H1 (cell line): ENCODE data around the gene SLC44A5. TPM values are rescaled to one million over a fixed set of nuclear protein-coding genes. Genes with fewer than 3 reads are reported as not detected.

Experiments used
- CHD2 ChIP-seq: IDR thresholded peaks from 2 replicates; pipeline ENCODE4 v1.6.1; 2012; ENCODE audit warnings: low read length, improper control_type of control experiment
- CTBP2 ChIP-seq: IDR thresholded peaks from 2 replicates; pipeline ENCODE4 v1.7.0; 2011; ENCODE audit warnings: borderline replicate concordance, mild to moderate bottlenecking, moderate library complexity, mixed read lengths, low read length; ENCODE audit not compliant: insufficient read depth, insufficient read length
- FOSL1 ChIP-seq: IDR thresholded peaks from 2 replicates; pipeline ENCODE4 v1.6.1; 2011; ENCODE audit warnings: mild to moderate bottlenecking, low read depth, low read length, moderate library complexity; ENCODE audit not compliant: insufficient read depth
- HDAC2 ChIP-seq, 2 experiments: fragments of 300-600 bp in 1 of 2; sonication (generic) in 1 of 2; IDR thresholded peaks; 2 replicates each; pipeline ENCODE4 v1.6.1; 2011 to 2012; ENCODE audit warnings: low read depth in 2 of 2, low read length in 2 of 2, mild to moderate bottlenecking in 2 of 2, moderate library complexity in 2 of 2, borderline replicate concordance in 1 of 2, inconsistent platforms in 1 of 2
- KDM1A ChIP-seq: fragments of 200-600, 300-600 bp; sonication (generic); IDR thresholded peaks from 2 replicates; pipeline ENCODE4 v1.7.1; 2016; ENCODE audit warnings: mild to moderate bottlenecking, low read length, borderline replicate concordance
- SIX5 ChIP-seq: IDR thresholded peaks from 2 replicates; pipeline ENCODE4 v1.6.1; 2011; ENCODE audit warnings: mild to moderate bottlenecking, low read depth, low read length
- TAF7 ChIP-seq: optimal IDR thresholded peaks from 2 replicates; pipeline ENCODE3; 2011; ENCODE audit warnings: low read depth, mild to moderate bottlenecking, inconsistent platforms, low read length, moderate library complexity, borderline replicate concordance
- polyA plus RNA-seq, 7 experiments: library from polyadenylated mRNA; depleted of rRNA in 3 of 7; stranded (reverse) in 5 of 7; unstranded in 2 of 7; fragments of >200 nt in 5 of 7; fragments of 200-250 nt in 2 of 7; gene quantifications; 1 replicate in 5 of 7; 2 replicates in 1 of 7; 4 replicates in 1 of 7; pipeline versions ENCODE4 v1.2.1 to v1.2.3, GENCODE V29; 2011 to 2013; ENCODE audit warnings: missing spikeins in 2 of 7, mixed read lengths in 2 of 7
- total RNA-seq: library from RNA; stranded (reverse); fragmentation: NEBNext Ultra II Directional; extraction: Animal tissue kit (Norgen Biotek cat#: 25700); gene quantifications from 2 replicates; pipeline ENCODE4 v1.2.1, GENCODE V29; 2021

SLC44A5 gene
- total and polyA plus RNA-seq, 2 of the 8 experiments (the other 6 are each of a cell fraction or from before 2014, with no cell fraction given) = 1.8 to 3.3 TPM

DNA sequence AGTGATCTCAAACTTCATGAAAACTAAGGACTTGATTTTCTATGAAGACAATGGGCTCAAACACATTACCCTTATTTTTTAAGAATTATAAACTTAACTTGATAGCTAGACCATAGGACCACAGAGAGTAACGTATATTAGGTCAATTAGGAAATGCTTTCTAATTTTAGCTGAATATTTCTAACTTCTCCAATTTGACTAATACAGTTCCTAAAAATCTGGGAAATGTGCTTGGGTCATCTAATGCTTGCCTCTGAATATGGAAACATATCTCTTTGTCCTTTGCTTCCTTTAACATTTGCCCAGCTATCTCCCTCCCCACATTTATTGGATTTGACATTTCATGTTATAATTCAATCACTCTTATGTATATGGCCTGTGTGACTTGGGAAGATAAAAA lies 335.3 kb downstream of the SLC44A5 start (continued):
- TF ChIP-seq SIX5 = no peak
- TF ChIP-seq KDM1A = no peak
- no peak for TF ChIP-seq TAF7
- TF ChIP-seq HDAC2 (IDR thresholded peaks at IDR 0.05; ENCODE audit: borderline replicate concordance in 1 of 2, low read depth in 2 of 2, low read length in 2 of 2) = no peak
- TF ChIP-seq CHD2 = no peak
- TF ChIP-seq FOSL1 = no peak
- TF ChIP-seq CTBP2 = no peak
